Ramos (cell line): ENCODE results near the gene SRSF1.
"Not testable (repeated sequence)": the region's sequence is repeated elsewhere in the genome, so short reads cannot be mapped to it uniquely, and the experiment has no call there.

Experiments used
- in situ Hi-C: fragments of 300-500 bp; cut with MboI; formaldehyde crosslinking; loops from one replicate; pipeline ENCODE4 v1.14.3; 2022; ENCODE audit warnings: low sequenced_read_pairs; ENCODE audit not compliant: unreplicated experiment

The SRSF1 gene

GRCh38 chr17:57993471-57994365 is 13.3 kb downstream of the SRSF1 start:
- in situ Hi-C loops, result loop anchor here (10.0 kb wide), 1 partner anchor 99 kb away; no protein-coding TSS in a partner anchor

GRCh38 chr17:57991537-57991936 is 15.5 kb downstream of the SRSF1 start:
- in situ Hi-C loops, result loop anchor here (10.0 kb wide), 1 partner anchor 97 kb away; no protein-coding TSS in a partner anchor

GRCh38 chr17:57990037-57990436 is 17.0 kb downstream of the SRSF1 start:
- in situ Hi-C loops, result loop anchor here (10.0 kb wide), 1 partner anchor 95 kb away; no protein-coding TSS in a partner anchor

GRCh38 chr17:57988301-57989250 is 18.5 kb downstream of the SRSF1 start:
- in situ Hi-C loops, result no loop called here

GRCh38 chr17:57987581-57988300 is 19.3 kb downstream of the SRSF1 start, which contains the start of gene VEZF1:
Gene VEZF1 (minus strand): TSS chr17:57988254. CDS start chr17:57988111, 143 bp downstream.
- in situ Hi-C loops, result no loop called here

GRCh38 chr17:57986841-57987580 is 20.0 kb downstream of the SRSF1 start:
- in situ Hi-C loops, result no loop called here

GRCh38 chr17:57985675-57985974 is 21.4 kb downstream of the SRSF1 start:
- in situ Hi-C loops, result no loop called here

- in situ Hi-C loops, result no loop called here
Observed at GRCh38 chr17:57984936-57985674, 21.9 kb downstream of the SRSF1 start.

GRCh38 chr17:57984261-57984890 is 22.7 kb downstream of the SRSF1 start:
- in situ Hi-C loops, result no loop called here

- in situ Hi-C loops, result no loop called here
Observed at GRCh38 chr17:57983446-57983845, 23.6 kb downstream of the SRSF1 start.

GRCh38 chr17:57982452-57983170 is 24.4 kb downstream of the SRSF1 start:
- in situ Hi-C loops, result no loop called here

- in situ Hi-C loops, result no loop called here
Observed at GRCh38 chr17:57980522-57980921, 26.5 kb downstream of the SRSF1 start.

- in situ Hi-C loops, result no loop called here
Observed at GRCh38 chr17:57979076-57979475, 28.0 kb downstream of the SRSF1 start.

GRCh38 chr17:57976594-57976993 is 30.5 kb downstream of the SRSF1 start:
- in situ Hi-C loops, result no loop called here

- in situ Hi-C loops, result no loop called here
Observed at GRCh38 chr17:57975044-57975443, 32.0 kb downstream of the SRSF1 start.

- in situ Hi-C loops, result not testable (repeated sequence)
Observed at GRCh38 chr17:57974053-57974824, 32.8 kb downstream of the SRSF1 start.

- in situ Hi-C loops, result no loop called here
Observed at GRCh38 chr17:57972151-57972550, 34.9 kb downstream of the SRSF1 start.
